ENCODE measurements around the gene IL1RL1.

The IL1RL1 gene

DNA sequence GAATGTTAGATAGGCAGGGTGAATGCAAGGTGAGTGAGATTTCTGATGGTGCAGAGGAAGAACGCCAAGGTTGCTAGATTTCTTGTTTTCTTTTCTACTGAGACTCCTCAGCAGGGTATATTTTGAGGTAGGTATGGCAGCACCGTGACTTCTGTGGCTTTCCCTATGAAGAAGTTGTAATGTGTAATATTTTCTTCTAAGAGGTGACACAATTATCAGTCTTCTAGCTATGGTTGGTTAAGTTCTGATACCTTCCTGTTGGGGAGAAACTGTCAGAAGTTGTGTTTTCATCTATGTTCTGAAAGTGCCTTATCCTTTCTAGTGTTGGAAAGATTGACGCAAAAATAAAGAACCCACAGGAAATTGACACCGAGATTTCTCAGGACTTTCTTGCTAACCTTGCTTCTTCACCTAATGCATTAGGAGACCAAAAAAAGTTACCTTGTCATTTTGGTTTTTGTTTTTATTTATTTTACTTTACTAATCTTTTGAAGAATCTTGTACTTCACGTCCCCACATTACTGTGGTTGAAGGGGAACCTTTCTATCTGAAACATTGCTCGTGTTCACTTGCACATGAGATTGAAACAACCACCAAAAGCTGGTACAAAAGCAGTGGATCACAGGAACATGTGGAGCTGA, 56.1 kb downstream of the IL1RL1 start:
- DNase-seq (ENCODE audit: low spot score): no peak
- FAIRE-seq: no peak

DNA sequence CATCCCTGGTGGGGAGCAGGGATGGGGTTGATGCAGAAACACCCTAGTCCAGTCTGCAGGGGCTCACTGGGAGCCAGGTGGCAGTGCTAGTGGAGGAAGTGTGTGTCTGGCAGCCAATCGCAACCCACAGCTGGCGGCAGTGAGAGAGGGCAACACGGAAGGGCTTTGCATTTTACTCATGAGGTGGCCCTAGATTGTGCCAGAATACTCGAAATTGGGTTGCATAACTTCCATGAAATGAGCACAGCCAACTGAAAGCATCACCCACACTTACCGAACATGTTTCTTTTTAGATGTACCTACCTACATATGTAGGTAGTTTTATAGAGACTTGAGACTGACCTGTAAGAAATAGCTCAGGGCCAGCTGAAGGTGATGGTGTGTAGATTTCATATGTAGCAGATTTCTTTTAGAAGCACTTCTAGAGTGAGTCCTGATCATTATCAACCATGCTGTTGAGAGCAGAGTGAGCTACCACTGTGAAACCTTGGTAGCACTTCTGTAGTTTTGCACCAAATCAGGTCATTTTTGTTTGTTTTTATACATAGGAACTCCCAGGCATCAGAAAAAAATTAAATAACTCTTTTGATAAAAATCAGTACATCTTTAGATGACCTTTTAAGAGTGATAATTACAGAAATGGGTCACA, 57.2 kb downstream of the IL1RL1 start:
- no peak for FAIRE-seq

DNA sequence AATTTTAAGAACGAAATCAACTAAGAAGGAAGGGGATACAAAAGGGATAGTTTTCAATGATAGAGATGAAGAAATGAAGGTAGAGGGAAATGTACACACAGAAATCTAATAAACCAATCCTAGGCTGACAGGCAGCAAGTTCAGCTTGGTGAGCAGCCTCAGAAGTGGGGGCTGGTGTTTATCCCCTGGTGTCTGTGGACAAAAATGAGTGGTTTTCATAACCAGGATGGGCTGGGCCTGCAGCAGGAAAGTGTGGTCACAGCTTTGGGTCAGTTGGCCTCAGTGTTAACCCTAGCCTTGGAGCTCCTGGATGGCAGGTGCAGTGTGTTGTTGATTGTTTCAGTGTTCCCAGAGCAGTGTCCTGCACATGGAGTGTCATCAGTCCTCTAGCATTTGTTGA, 58.5 kb downstream of the IL1RL1 start:
- FAIRE-seq (no peak), DNase-seq (ENCODE audit: low spot score) (no peak)

More for the DNA sequence above, 57.2 kb downstream of the IL1RL1 start:
- DNase-seq (ENCODE audit: low spot score): no peak

DNA sequence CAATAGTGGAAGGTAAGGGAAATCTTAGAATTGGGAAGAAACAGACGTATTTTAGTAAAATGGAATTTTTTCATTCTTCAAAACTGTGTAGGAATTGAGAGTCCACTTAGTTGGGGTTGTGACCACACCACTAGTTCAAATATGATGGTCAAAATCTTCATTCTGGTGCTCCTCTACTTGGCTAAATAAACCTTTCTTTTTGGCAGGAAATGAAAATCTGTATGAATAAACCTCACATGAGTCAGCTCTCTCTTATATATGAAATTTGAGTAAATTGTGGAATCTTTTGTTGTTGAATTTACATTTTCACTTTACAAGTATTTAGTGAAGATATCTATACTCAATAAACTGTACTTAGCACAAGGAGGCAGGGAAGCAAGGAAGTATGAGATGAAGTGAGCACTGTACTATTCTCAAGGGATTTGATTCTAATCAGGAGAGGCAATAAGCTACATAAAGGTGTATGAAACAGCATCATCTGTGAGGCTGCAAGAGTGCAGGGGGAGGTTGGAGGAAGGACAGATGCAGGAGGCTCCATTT, 64.8 kb downstream of the IL1RL1 start:
- no peak for DNase-seq (ENCODE audit: low spot score)
- FAIRE-seq: no peak

DNA sequence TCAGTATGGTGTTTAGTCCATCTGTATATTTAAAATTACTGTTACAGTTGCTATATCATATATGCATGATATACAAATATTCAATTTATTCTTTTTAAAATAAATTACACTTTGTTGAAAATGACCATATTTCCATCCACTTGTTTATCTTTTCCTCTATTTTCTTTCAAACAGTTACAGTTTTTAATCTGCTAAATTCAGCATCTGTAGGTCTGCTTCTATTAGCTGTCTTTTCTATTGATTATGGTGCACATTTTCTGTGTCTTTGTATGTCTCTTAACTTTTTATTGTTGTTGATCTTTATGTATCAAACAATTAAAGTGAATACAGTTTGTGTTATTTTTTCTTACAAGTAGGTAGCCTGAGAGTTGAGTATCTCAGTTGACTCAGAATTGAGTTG, 72.4 kb downstream of the IL1RL1 start:
- DNase-seq (ENCODE audit: low spot score) (no peak), FAIRE-seq (no peak)

DNA sequence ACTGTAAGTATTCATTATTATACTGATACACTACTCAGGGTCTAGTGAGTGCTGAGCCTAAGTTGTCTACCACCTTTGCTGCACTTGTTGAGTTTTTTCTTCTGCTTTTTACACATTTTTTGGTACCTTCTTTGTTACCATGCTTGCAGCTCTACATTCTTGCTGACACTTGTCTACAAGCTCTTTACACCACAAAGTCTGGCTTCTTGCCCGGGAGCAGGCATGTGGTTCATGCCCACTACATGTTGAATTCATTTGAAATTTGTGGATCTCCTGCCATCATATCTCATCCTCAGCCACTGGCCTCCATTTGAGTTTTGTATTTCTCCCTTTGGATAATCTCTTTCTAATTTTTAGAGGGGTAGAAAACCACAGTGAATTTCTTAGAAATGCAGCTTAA, 74.2 kb downstream of the IL1RL1 start:
- DNase-seq (ENCODE audit: low spot score) (no peak), FAIRE-seq (no peak)

DNA sequence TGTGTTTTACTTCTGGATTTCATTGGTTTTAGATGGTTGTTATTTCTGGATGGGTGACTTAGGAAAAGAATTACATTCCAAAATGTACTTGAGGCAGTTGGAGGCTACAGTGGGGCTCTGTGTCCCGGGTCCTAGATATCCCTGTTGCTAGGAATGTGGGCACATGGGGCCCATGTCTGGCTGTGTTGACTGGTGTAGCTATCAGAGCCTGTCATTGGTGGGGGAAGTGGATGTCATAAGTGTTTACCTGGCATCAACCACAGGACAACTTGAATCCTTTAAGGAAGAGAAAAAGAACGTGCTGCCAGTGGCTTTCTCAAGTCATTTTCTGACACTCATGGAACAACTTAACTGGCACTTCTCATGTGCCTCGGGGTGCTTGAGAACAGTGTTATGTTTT, 74.6 kb downstream of the IL1RL1 start:
- DNase-seq (ENCODE audit: low spot score): no peak
- FAIRE-seq: no peak

DNA sequence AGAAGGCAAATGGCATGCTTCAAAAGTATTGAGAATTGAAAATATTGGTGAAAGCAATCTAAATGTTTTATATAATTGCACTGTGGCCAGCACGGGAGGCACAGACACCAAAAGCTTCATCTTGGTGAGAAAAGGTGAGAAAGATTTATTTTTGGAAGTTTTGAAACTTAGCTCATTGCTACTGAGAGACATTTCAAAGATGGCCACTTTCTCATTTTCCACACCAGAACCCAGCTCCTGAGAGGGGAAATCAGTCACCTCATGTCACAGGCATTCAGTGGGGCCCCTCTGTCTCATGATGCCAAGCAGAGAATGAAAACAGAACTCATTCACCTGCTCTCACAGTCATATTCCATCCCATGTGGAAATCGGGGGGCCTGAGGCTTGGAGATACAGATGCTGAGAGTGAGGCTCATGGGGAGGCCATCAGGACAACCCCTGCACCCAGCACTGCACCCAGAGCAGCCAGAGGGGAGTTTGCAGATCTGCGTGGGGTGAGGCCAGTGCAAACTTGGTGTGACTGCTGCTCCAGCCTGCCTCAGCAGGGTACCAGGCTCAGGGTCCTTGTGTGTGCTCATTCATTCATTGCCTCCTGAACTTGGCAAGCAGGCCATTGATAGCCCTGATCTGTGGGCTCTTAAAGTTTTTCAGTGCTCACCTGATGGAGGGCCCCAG, 75.6 kb downstream of the IL1RL1 start:
- DNase-seq (ENCODE audit: low spot score): no peak
- no peak for FAIRE-seq

DNA sequence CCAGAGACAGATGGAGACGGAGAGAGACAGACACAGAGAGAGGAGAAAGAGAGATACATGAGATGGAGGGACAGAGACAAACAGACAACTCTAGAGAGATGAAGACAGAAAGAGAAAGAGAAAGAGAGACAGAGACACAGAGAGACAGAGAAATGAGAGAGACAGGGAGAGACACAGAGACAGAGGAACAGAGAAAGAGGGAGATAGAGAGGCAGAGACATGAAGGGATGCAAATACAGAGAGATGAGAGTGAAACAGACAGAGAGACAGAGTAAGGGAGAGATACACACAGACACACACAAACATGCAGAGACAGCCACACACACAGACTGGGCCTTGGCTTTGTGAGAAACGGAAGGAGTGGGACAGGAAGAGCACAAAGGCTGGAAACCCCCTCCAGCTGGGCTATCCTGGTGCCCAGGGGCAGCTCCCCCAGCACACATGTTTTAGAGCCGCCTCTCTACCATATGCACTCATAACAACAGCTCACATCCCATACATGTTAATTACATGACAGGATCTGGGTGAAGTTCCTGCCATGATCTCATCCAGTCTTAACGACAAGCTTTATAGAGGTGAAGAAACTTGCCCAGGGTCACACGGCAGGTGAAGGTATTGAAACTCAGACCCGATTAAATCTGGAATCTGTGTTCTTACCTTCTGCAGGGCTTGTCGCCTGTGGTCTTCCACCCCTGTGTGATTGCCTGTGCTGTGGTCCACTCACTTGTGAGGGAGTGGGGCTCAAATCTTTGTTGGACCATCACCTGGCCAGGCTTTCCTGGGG, 76.6 kb downstream of the IL1RL1 start:
- DNase-seq (ENCODE audit: low spot score): no peak
- FAIRE-seq: no peak

DNA sequence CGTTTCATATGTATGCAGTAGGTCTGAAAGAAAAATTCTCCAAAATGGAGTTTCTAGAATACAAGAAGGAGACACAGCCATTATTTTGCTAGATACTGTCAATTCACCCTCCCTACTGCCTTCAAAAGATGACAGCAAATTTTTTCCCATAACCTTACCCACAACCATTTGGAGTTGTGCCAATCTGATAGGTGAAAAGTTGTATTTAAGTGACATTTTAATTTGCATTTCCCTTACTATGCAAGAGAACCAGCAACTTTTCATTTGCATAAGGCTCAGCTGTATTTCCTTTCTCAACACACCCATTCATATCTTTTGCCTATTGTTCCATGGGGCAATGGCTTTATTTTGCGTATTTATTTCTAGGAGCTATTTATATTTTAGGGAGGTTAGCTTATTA, 80.2 kb downstream of the IL1RL1 start:
- FAIRE-seq: no peak
- DNase-seq (ENCODE audit: low spot score): no peak

DNA sequence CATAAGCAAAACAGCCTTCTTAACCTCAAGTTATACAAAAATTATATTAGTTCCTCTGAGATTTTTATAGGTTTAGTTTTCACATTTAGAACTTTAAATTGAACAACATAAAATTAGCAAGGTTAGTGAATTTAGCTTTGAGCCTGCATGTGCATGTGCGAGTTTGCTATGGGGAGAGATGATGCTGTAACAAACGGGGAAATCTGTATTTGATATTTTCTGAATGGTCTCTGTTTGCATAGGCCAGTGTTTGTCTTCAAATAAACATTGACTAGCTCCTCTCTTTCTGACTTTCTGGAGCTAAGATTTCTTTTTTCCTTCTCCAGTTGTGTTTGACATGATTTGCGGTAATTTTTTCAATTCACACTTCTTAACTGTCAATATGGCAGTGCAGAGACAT, 80.7 kb downstream of the IL1RL1 start:
- no peak for FAIRE-seq

DNA sequence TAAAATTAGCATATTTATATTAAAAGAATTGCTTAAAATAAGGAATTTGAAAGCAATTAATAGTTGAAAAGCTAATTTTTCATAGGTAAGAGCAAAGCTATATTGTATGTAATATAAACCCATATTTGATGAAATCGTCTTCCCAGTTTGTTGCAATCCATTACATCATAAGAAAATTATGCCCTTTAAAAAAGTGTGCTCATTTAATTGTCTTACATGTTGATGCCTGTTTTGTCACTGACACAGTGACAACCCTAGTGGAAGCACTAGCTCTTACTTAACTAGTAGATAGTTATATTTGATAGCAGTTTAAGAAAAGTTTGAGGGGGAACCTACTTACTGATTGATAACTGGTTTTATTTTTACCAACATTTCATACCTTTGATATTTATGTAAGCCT, 81.6 kb downstream of the IL1RL1 start:
- FAIRE-seq (no peak), DNase-seq (ENCODE audit: low spot score) (no peak)

More for the DNA sequence above, 80.7 kb downstream of the IL1RL1 start:
- DNase-seq (ENCODE audit: low spot score): no peak

DNA sequence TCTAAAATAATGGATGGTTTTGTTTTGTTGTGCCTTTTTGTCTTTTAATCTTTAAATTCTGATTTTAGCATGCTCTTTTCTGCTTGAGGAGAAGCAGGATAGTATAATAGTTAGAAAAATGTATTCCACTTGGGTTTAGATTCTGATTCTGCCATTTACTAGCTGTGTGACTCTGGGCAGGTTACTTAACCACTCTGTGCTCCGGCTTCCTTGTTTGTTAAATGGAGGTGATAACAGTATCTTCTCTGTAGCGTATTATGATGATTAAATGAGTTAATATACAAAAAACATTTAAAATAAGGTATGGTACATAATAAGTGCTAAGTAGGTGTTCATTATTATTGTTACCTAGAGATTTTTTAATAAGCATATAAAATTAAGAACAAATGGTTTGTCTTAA, 84.6 kb downstream of the IL1RL1 start:
- FAIRE-seq (no peak), DNase-seq (ENCODE audit: low spot score) (no peak)

DNA sequence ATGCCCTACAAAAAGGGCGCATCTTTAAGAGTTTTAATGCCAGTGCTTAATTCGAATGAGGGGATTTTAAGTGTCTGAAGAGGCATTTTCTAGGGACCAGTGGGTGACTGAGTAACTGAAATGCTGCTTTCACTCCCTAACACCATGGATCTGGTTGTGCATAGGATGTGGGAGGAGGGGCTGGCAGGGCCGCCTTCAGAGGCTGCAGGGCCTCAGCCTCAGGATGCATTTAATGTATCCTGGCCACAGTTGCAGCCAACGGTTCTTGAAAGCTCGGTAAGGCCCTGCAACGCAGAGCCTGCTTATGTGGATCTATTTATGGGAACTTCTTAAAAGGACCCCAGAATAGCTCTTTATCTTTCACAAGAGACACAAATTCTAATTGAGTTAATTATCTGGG, 85.8 kb downstream of the IL1RL1 start:
- no peak for FAIRE-seq
- no peak for DNase-seq (ENCODE audit: low spot score)

DNA sequence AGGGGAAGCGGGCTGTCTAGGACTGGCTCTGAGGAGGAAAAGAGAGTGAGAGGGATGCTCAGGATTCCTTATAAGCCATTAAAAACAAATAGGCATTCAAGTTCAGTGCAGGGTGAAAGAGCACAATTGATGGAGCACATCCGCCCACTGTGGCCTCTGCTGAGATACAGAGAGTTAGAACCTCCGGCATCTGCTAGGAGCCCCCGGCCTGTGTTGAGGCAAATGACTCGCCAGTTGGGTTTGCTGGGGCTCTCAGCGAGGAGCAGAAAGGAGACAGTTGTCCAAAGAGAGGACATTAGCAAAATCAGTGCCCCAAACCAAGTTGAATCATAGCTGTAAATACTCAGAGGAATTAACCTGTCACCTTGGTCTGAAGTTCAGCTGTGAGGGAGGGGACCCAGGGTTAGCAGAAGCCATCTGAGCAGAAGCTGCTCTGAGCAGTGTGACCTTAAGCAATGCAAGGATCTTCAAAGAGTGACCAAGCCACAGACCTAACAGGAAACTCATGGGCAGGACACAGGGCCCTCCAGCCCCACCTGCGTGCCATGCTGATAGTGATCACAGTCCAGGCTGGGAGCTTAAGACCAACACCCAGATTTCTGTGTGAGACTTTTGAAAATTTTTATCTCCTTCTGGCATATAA, 88.3 kb downstream of the IL1RL1 start:
- DNase-seq (ENCODE audit: low spot score) (no peak), FAIRE-seq (no peak)

DNA sequence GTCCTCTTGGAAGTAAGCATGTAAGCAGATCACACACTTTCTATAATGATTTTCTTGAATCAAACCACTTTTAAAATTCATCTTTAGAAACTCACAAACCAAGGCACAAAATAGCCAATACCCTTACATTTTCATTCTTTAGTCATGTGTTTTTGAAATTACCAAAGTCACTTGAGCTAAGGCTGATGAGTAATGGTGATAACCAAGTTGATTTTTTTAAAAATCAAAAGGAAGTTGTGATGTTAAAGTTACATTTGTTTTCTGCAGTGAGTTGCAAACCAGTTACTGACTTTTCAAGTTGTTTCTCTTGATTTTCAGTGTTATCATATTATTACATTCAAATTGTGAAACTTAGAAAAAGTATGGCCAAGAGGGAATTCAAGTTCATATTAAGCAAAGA, 90.1 kb downstream of the IL1RL1 start:
- DNase-seq (ENCODE audit: low spot score) (no peak), FAIRE-seq (no peak)

Measured in RCC 7860 (cell line).